SK-MEL-5 (cell line): ENCODE results near the gene UBE2A. TPM values are rescaled to one million over a fixed set of nuclear protein-coding genes. Genes with fewer than 3 reads are reported as not detected.

Experiments
- DNase-seq: peaks from one replicate; pipeline ENCODE4 v3.0.0-alpha.2; 2016; ENCODE audit warnings: low read depth, low spot score
- in situ Hi-C: cut with HindIII; loops from 2 replicates; pipeline ENCODE4 v1.10.0; 2016; ENCODE audit warnings: low sequenced_read_pairs, high pct_unique_total_duplicates, low pct_unique_long_range_greater_than_20kb
- total RNA-seq: library from RNA; depleted of rRNA; stranded (reverse); fragments of >200 nt; shearing (Covaris generic); gene quantifications from 2 replicates; pipeline ENCODE4 v1.2.3, GENCODE V29; 2014; rRNA removed

The UBE2A gene
- total RNA-seq, 1 experiment from 2014 or later: 23.2 TPM

DNA sequence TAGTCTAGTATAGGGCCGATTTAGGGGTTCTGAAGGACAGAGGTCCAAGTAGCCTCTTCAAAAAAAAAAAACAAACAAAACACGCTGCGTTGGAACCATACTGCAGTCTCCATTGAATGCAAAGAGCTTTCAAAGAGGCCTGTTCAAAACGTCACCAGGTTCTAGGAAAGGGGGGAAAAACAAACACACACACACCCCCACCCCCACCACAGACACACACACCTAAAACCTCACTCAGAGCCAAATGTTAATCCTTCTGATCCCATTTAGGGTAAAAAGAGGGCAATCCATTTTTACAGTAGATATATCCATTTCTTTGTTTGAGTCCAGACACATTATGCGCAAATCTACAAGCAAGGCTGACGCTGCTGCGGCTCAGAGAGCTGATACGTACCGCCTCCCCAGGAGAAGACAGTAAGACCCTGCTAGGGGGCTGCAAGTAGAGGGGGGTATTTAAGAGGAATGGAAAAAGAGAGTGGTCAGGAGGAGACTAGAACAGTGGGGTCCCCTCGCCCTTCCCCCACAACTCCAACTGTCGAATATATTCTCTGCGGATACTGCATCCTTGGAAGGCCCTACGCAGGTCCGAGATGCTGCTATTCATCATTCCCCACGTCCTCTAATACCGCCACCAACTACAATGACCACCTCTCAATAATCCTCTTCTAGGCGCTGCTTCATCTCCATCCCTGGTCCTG lies 30.6 kb downstream of the UBE2A start:
- in situ Hi-C loops: no loop called here

DNA sequence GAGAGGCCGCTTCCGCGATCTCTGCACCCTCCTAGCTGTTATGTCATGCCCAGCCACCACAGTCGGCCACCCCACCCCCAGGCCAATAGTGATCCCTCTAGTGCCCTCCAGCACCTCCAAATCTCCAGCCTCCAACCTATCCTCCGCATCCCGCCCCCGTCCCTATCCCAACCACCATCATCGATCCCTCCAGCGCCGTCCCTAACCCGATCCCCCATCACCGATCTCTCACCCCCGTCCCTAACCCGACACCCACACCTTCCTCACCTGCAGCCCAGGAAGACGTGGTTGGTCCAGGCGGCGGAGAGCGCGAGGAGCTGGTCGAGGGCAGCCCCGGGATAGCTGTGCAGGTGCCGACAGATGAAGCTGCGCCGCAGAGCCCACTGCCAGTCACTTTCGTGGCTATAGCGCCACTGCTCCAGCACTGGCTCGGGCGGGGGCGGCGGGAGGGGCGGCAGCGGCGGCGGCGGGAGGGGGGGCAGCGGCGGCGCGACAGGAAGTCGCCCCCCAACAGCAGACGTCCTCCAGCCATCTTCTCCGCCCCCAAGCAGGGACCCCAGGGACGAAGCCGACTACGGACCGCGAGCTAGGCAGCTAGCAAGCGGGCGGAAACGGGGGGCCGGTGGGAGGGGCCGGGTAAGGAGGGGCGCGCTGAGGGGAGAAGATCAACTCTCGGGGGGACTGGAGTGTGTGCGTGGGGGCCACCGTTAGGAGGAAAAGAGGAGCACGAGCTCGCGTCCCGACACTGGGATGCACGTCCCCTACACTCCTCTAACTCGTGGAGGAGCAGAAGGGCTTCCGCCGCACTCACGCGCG lies 31.3 kb downstream of the UBE2A start:
- in situ Hi-C loops: no loop called here
- no peak for DNase-seq

More for the DNA sequence above, 30.6 kb downstream of the UBE2A start:
- DNase-seq: no peak

DNA sequence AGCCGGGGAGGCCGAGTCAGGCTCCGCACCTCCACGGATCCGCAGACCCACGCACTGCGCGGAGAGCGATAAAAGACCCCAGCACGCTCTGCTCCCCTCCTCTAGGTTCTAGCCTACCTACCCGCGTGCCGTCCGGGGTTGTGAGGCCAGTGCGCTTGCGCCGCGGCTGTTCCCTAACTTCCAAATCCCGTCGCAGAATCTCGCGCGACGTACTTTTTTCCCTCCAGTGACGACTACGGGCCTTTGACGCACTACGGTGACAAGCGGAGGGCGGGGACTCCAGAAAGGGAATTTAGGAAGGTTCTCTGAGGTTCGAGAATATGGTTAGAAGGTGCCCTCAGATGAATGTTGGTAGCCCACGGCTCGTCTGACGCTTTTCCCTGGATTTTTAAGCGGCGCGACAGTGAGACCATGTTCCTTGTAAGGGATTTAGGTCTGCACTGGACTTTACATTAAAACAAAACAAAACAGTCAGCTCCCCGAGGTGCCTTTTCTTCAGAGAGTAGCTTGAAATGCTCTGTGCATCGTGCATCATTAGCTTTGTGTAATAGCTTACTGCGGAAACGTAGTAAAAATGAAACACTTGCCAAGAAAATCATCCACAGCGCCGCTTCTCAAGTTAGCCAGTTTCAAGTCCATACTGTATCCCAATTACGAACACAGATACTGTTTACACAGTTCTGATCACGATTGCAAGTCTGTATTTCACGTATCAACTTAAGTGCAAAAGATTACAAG lies 32.1 kb downstream of the UBE2A start, which contains the start of gene NKRF:
Gene NKRF (minus strand): TSS at position 145 of the 738 bp plus-strand sequence.
- DNase-seq: peak; percentile 90
- in situ Hi-C loops: no loop called here

DNA sequence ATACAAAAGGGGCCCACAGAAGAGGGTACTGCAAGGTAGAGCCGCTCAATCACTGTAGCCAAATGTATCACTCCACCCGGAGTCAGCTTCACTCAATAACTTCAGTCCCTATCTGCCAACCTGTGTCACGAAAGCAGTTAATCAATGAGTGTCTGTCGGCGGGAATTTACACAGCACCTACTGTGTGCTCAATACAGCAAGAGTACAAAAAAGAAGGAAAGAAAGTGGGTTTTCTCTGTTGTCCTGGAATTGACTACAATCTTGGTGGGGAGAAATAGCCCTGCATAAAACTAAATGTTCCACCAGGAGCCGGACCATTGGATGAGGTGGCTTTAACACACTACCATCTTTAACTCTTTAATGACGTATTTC lies 32.6 kb downstream of the UBE2A start:
- no peak for DNase-seq
- in situ Hi-C loops: no loop called here

DNA sequence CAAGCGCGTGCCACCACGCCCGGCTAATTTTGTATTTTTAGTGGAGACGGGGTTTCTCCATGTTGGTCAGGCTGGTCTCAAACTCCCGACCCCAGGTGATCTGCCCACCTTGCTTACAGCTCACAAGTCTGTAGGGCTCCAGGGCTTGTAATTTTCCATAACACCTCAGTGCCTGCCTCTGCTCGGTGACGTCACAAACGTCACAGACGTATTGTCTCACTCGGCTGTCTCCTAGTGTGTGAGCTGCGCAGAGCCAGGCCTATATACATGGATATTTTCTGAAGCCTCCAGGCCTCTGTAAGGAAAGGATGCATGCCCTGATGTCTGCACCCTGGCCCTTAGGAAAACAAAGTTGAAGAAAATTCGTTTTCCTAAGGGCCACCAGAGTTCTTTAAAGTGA lies 40.4 kb downstream of the UBE2A start:
- in situ Hi-C loops: no loop called here

DNA sequence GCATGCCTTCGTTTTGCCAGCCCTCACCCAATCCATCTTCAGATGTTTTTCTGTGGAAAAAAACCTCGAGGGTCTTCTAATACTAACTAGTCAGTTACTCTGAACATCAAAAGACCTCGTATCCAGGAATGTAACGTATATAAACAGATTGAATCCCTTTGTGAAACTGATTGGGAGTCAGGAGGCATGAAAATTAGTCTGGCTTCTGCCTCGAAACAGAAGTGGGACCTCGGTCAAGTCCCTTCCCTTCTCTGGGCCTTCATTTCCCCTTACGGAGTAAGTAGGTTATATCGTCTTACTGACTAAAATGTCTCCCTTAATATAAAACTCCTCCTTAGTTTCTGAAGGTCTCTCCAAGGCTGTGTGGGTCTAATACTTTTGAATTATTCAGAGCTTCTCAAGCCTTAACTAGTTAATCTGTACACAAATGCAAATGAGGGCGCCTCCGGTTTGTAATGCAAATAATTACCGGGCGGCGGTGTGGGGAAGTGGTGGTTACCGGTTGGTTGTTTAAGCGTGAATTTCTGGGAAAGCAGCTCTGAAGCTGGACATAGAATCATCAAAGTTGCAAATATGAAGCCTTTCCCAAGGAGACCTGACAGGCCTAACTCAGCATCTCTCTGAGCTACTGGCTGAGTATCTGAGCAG lies 43.3 kb downstream of the UBE2A start:
- no peak for DNase-seq
- in situ Hi-C loops: no loop called here

More for the DNA sequence above, 40.4 kb downstream of the UBE2A start:
- no peak for DNase-seq

DNA sequence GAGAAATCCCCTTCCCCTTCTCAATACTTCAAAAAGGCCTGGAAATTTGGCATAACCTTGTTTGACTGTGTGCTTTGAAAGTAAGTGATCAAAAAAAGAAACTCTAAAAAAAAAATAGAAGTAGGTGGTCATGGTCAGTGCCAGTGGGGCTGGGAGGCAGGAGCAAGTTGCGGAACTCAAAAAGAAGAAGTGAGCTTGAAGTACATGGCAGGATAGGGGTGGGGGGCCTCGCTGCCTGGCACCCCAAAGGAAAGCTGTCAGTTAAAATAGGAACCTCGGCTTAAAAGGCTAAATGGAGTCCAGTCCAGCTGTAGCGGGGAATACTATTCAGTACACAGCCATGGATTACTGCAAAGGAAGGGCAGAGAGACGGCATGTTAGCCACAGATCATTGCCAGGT lies 44.1 kb downstream of the UBE2A start:
- DNase-seq: no peak
- in situ Hi-C loops: no loop called here

DNA sequence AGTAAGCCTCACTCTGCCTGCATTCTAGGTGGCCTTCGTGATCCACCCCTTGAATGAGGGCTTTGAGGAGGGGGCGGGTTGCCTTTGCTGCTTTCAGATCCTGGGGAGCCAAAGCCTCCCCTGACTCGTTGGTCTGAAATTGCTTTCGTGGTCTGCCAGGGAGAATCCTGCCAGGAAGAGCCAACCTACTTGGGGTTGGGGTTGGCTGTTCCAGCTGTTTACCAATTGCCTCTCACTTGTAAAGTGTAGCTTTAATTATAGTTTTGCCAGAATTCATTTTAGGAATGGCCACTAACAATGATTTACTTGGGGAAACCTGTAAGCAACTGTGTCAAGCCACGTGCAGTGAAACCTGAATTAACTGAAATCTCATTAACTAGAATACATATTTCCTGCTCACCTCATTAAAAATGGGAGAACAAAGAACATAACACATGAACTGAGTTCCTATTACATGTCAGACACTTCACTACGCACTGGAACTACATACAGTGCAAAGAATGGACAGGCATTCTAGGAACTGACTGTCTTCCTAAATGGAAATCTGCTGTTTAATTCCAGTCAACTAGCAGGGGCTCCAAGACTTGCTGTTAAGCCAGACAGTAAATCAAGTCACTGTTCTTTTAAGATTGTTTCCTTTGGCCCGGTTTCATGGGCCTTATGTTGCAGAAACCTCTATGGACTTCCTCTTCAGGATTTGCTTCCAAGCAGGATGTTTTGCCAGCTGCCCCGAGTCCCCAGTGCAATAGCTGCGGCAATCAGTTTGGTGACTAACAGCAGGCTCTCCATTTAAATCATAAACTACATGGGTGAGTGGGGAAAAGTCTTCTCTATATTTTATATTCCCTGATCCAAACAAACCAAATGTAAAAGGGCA lies 48.2 kb downstream of the UBE2A start:
- no peak for DNase-seq
- in situ Hi-C loops: no loop called here

DNA sequence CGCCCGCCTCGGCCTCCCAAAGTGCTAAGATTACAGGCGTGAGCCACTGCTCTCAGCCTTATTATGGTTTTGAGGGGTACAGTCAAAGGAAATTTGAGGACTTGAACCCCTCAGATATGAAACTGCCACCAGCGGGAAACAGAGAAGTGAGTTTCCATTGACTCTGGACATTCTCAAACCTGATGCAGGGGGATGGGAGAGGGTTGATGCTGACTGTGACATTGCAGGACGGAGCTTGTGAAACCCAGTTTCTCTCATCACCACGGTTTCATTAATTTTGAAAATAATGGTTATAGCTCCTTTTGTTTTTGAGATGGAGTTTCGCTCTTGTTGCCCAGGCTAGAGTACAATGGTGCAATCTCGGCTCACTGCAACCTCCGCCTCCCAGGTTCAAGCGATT lies 50.1 kb downstream of the UBE2A start:
- in situ Hi-C loops: no loop called here

DNA sequence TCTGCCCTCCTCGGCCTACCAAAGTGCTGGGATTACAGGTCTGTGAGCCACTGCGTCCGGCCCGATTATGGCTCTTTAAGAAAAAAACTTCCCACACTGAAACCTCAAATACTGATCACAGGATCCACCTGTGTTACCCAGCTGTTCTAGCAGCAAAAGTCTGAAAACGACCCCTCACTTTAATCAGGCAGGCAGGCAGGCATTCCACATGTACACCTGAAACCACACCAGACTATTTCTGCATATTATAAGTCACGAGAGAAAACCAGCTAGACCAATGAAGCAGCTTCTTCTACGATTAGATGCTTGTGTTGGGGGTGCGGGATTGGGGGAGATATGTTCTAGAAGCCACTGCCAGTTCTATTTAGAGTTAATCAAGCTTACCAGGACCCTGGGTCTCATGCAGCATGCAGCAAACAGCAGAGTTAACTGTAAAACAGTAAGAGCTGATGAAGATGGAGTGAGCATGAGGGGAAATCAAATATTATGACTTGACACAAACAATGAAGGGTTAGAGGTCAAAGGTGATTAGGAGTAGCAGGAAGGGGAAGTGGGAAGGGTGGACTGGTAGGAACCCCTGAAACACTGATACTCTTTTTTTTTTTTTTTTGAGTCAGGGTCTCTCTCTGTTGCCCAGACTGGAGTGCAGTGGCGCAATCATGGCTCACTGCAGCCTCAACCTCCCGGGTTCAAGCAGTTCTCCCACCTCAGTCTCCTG lies 50.7 kb downstream of the UBE2A start:
- DNase-seq: no peak
- in situ Hi-C loops: no loop called here

More for the DNA sequence above, 50.1 kb downstream of the UBE2A start:
- DNase-seq: no peak

DNA sequence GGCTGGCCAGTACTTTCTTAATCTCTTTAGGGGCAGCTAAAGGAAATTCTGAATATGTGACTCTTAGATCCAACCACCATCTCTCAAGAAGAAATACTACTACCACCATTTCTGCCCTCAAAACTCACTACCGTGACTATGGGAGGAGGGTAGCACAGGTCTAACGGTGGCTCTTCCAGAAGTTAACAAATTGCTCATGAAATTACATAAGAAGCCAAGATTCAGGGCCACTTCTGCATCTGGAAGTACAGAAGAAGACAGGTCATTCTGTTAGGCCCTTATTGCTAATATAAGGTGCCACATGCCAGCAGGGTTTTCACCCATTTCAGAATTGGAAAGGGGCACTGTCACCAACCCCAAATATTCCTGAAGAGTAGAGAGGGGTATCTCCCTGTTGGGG lies 51.5 kb downstream of the UBE2A start:
- no peak for DNase-seq
- in situ Hi-C loops: no loop called here

Other genes with a start within 250 kb of the UBE2A start
- 18.9 and 19.2 TPM in 2 replicates for gene SLC25A43, start 175.2 kb upstream of the UBE2A start, total RNA-seq
- gene SLC25A5, start 106.1 kb upstream of the UBE2A start, total RNA-seq: 234 and 243 TPM in 2 replicates
- 53.5 and 64.5 TPM in 2 replicates for gene STEEP1, start 9.2 kb upstream of the UBE2A start, total RNA-seq
- 8.4 and 9.8 TPM in 2 replicates for gene NKRF, start 31.9 kb downstream of the UBE2A start, total RNA-seq
- gene SEPTIN6, start 118.6 kb downstream of the UBE2A start, total RNA-seq: 37.4 and 37.9 TPM in 2 replicates
- 0.19 TPM in 1 of 2 replicates, not detected in the other for gene SOWAHD, start 184.0 kb downstream of the UBE2A start, total RNA-seq
- 2,526 and 2,613 TPM in 2 replicates for gene RPL39, start 217.1 kb downstream of the UBE2A start, total RNA-seq